C4-2B (cell line): ENCODE data around the gene SPC24.

ENCODE experiments used
- ZFX ChIP-seq: fragments of 450-650 bp; IDR thresholded peaks from 2 replicates; pipeline ENCODE4 v1.6.1; 2017
- TF ChIP-seq, protein P1 (sequence below): fragments of 450-650 bp; conservative IDR thresholded peaks from 2 replicates; pipeline ENCODE4 v1.5.1; 2017; ENCODE audit warnings: mild to moderate bottlenecking

DNA sequence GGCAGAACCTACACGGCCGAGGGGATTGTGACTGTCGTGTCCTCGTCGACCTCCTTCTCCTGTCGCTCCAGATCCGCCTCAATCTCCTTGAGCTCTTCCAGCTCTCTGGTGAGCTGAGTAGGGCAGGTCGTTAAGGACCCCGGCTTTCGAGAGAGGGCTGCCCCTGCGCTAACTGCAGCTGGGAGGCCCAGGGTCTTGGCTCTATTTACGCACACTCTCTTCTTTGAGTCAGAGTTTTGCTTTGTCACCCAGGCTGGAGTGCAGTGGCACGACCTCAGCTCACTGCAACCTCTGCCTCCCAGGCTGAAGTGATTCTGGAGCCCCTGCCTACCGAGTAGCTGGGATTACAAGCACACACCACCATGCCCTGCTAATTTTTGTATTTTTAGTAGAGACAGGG lies 7.6 kb downstream of the SPC24 start:
- TF ChIP-seq, protein P1, sequence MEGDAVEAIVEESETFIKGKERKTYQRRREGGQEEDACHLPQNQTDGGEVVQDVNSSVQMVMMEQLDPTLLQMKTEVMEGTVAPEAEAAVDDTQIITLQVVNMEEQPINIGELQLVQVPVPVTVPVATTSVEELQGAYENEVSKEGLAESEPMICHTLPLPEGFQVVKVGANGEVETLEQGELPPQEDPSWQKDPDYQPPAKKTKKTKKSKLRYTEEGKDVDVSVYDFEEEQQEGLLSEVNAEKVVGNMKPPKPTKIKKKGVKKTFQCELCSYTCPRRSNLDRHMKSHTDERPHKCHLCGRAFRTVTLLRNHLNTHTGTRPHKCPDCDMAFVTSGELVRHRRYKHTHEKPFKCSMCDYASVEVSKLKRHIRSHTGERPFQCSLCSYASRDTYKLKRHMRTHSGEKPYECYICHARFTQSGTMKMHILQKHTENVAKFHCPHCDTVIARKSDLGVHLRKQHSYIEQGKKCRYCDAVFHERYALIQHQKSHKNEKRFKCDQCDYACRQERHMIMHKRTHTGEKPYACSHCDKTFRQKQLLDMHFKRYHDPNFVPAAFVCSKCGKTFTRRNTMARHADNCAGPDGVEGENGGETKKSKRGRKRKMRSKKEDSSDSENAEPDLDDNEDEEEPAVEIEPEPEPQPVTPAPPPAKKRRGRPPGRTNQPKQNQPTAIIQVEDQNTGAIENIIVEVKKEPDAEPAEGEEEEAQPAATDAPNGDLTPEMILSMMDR: no peak
- TF ChIP-seq ZFX: no peak
